DMS53 treated with DMSO at 0.1 percent for 48 hours (cell line): Measurements from ENCODE around the gene PDE4D.
"Not testable (repeated sequence)": the region's sequence is repeated elsewhere in the genome, so short reads cannot be mapped to it uniquely, and the experiment has no call there.

Experiments used
- DNase-seq: peaks from one replicate; lab custom pipeline; 2025; ENCODE audit not compliant: unreplicated experiment; lab: John Stamatoyannopoulos, UW

Gene PDE4D

GRCh38 chr5:59000211-59000610, 893.3 kb downstream of the PDE4D start:
- no peak for DNase-seq

GRCh38 chr5:58999804-59000203, 893.7 kb downstream of the PDE4D start:
- no peak for DNase-seq

- no peak for DNase-seq
These were observed 895.0 kb downstream of the PDE4D start for GRCh38 chr5:58998544-58998943.

GRCh38 chr5:58995779-58996178, 897.7 kb downstream of the PDE4D start:
- DNase-seq = not testable (repeated sequence)

- no peak for DNase-seq
These were observed 900.1 kb downstream of the PDE4D start for GRCh38 chr5:58993461-58993860.

- DNase-seq = no peak
These were observed 904.6 kb downstream of the PDE4D start for GRCh38 chr5:58988938-58989337.

- no peak for DNase-seq
These were observed 906.3 kb downstream of the PDE4D start for GRCh38 chr5:58987193-58987592.

GRCh38 chr5:58986281-58986680, 907.2 kb downstream of the PDE4D start:
- DNase-seq = no peak

- no peak for DNase-seq
These were observed 907.8 kb downstream of the PDE4D start for GRCh38 chr5:58985759-58986158.

- DNase-seq = no peak
These were observed 908.2 kb downstream of the PDE4D start for GRCh38 chr5:58985311-58985710.

- DNase-seq = no peak
These were observed 909.7 kb downstream of the PDE4D start for GRCh38 chr5:58983526-58984452.

- DNase-seq = no peak
These were observed 912.6 kb downstream of the PDE4D start for GRCh38 chr5:58980890-58981289.

- no peak for DNase-seq
These were observed 914.4 kb downstream of the PDE4D start for GRCh38 chr5:58979090-58979489.

GRCh38 chr5:58974601-58975000, 918.9 kb downstream of the PDE4D start:
- no peak for DNase-seq

GRCh38 chr5:58974083-58974482, 919.4 kb downstream of the PDE4D start:
- DNase-seq = no peak

- no peak for DNase-seq
These were observed 921.2 kb downstream of the PDE4D start for GRCh38 chr5:58972301-58972700.

- no peak for DNase-seq
These were observed 922.8 kb downstream of the PDE4D start for GRCh38 chr5:58970766-58971165.

GRCh38 chr5:58969795-58970194, 923.7 kb downstream of the PDE4D start:
- no peak for DNase-seq

- no peak for DNase-seq
These were observed 924.3 kb downstream of the PDE4D start for GRCh38 chr5:58969253-58969652.

- no peak for DNase-seq
These were observed 925.2 kb downstream of the PDE4D start for GRCh38 chr5:58968350-58968749.

- no peak for DNase-seq
These were observed 925.8 kb downstream of the PDE4D start for GRCh38 chr5:58967597-58968281.

- DNase-seq = no peak
These were observed 927.7 kb downstream of the PDE4D start for GRCh38 chr5:58965677-58966414.
